ENCODE results near the gene RPUSD3.
A peak's percentile ranks its signal among the peaks of the same experiment; 100 is the strongest.

The RPUSD3 gene

GRCh38 chr3:9797196-9797945 lies 46.4 kb downstream of the RPUSD3 start:
- DNase-seq (ENCODE audit: insufficient read length, low spot score) (no peak), FAIRE-seq (no peak)
- TF ChIP-seq CTCF (IDR thresholded peaks at IDR 0.05; ENCODE audit: insufficient read depth, missing control alignments): no peak

- FAIRE-seq (no peak), DNase-seq (ENCODE audit: insufficient read length, low spot score) (no peak)
- no peak for TF ChIP-seq CTCF (IDR thresholded peaks at IDR 0.05; ENCODE audit: insufficient read depth, missing control alignments)
These were observed 48.6 kb downstream of the RPUSD3 start for GRCh38 chr3:9795207-9795606.

DNA sequence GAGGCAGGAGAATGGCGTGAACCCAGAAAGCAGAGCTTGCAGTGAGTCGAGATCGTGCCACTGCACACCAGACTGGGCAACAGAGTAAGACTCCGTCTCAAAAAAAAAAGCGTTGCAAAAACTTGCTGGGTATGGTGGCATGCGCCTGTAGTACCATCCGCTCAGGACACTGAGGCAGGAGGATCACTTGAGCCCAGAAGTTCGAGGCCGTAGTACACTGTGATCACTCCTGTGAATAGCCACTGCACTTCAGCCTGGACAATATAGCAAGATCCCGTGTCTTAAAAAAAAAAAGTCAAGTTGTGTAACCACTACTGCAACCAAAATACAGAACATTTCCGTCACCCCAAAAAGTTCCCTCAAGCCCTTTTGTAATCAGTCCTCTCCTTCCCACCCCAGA lies 49.4 kb downstream of the RPUSD3 start:
- FAIRE-seq: no peak
- TF ChIP-seq CTCF (IDR thresholded peaks at IDR 0.05; ENCODE audit: insufficient read depth, missing control alignments): no peak
- DNase-seq (ENCODE audit: insufficient read length, low spot score): no peak

DNA sequence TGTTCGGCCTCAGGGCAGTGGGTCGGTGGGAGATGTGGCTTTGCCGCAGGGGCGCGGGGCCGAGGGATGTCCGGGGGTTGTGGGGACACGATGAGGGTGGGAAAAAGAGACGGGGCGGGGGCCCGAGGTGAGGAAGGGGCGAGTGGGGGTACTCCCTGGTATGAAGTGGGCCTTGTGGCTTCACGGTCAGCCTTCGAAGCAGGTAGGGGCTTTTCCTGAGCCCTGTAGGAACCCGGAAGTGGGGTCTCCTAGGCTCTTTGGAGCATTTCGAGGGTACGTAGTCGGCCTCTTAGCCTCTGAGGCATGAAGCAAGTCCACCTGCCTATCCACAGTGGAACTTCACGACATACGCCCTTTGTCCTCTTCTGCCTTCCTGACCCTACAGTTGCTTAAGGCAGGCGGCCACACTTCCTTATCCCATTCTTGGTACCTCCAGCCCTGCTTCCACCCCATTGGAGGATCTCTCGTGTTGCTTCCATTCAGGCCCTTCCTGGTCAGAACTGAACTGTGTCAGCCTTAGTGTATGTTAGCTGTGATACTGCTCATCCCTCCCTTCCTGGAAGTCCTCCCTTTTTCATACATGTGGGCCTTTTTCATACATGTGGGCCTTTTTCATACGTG lies 50.5 kb downstream of the RPUSD3 start:
- FAIRE-seq (no peak), DNase-seq (ENCODE audit: insufficient read length, low spot score) (no peak)

DNA sequence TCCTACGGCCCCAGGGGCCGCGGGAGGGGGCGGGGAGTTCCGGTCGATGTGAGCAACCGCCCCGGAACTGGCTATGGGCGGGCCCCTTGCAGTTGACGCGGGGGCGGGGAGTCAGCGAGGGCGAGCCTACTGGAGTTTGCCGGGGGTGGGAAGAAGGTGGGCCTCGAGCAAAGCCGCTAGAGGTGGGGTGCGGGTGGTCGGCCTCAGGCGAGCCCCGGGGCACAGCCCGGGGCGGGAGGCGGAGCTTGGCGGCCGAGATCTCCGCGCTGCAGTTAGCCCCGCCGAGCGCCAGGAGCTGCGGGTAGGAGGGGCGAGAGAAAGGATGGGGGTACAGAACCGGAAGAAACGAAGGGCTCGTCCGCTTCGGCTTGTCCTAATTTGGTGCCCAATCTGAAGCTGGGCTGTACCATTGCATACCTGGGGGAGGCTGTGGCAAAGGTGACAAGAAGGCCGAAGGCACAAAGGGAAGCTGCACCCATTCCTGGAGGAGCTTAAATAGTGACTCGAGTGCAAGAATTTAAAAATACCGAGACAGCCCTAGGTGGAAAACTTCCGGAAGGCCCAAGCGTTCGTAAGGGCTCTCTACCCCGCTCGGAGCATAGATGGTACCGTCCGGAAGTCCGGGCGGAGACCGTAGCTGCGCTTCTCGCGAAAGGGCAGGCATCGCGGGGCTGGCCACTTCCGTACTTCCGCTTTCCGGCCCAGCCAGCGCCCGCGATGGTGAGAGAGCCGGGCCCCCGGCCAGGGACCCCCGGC lies 51.2 kb downstream of the RPUSD3 start, which contains the start of the genes ARPC4 and TADA3:
ARPC4 (plus strand) TSS at position 678 of the 756 bp plus-strand sequence; CDS start at position 718, 40 bp downstream.
TADA3 (minus strand) TSS at position 69 of the 756 bp plus-strand sequence. CDS start 1,007 bp downstream, outside the sequence.
- FAIRE-seq (no peak), DNase-seq (ENCODE audit: insufficient read length, low spot score) (peak; percentile 93)
- no peak for TF ChIP-seq CTCF (IDR thresholded peaks at IDR 0.05; ENCODE audit: insufficient read depth, missing control alignments)

More for the DNA sequence above, 50.5 kb downstream of the RPUSD3 start:
- no peak for TF ChIP-seq CTCF (IDR thresholded peaks at IDR 0.05; ENCODE audit: insufficient read depth, missing control alignments)

GRCh38 chr3:9791790-9792404 lies 51.9 kb downstream of the RPUSD3 start:
- no peak for FAIRE-seq
- TF ChIP-seq CTCF (IDR thresholded peaks at IDR 0.05; ENCODE audit: insufficient read depth, missing control alignments): no peak

More at GRCh38 chr3:9791790-9792404, 51.9 kb downstream of the RPUSD3 start:
- DNase-seq (ENCODE audit: insufficient read length, low spot score): no peak
